HCT116 (cell line): ENCODE data around the gene UBTD2. TPM values are rescaled to one million over a fixed set of nuclear protein-coding genes. Genes with fewer than 3 reads are reported as not detected.

Experiments used
- ATAC-seq: fragments of 200-7000 bp; cut with Tn5 transposase; 2 replicates; pipeline ENCODE4 v1.9.1; 2020; ENCODE audit warnings: mild to moderate bottlenecking, moderate library complexity
- BruUV-seq: library from RNA; stranded (reverse); fragments of 400-500 nt; replicated peaks from 2 replicates; lab custom pipeline; 2021; lab: Mats Ljungman, UMichigan
- CTCF ChIA-PET: fragments of 300-600 bp; sonication (Branson Sonifier 250); formaldehyde crosslinking; loops from one replicate; lab custom pipeline; 2021; ENCODE audit warnings: antibody characterized with exemption; lab: Charles Lee
- POLR2A ChIA-PET: fragments of 300-600, 350-600 bp; sonication (Branson Sonifier 250); formaldehyde crosslinking; loops from one replicate; lab custom pipeline; 2021; ENCODE audit warnings: antibody characterized with exemption; lab: Charles Lee
- RAD21 ChIA-PET, 2 experiments: fragments of 300-600 bp; sonication (Branson Sonifier 250); formaldehyde crosslinking; loops; one replicate each; lab custom pipeline; 2023; ENCODE audit warnings: low total read pairs in 2 of 2; ENCODE audit not compliant: uncharacterized antibody in 2 of 2, unreplicated experiment in 2 of 2, low non-redundant PET in 1 of 2; lab: Charles Lee
- DNase-seq: peaks from one replicate; pipeline ENCODE4 v3.0.0-alpha.2; 2010; ENCODE audit warnings: low read depth, low spot score
- H2AFZ ChIP-seq: fragments of 200-600 bp; shearing (Covaris generic), sonication (generic); 2 replicates; pipeline ENCODE4 v1.6.1; 2017; ENCODE audit warnings: low read depth, mixed run types, mixed read lengths, antibody characterized with exemption, low read length; ENCODE audit not compliant: poor library complexity, severe bottlenecking
- H3K27ac ChIP-seq: 2 replicates; pipeline ENCODE4 v1.5.1; 2012; ENCODE audit warnings: low read depth, low read length
- H3K27me3 ChIP-seq: fragments of 200-600 bp; sonication (generic); 2 replicates; pipeline ENCODE4 v1.6.1; 2016; ENCODE audit warnings: mixed run types, low read length, mixed read lengths; ENCODE audit not compliant: insufficient read depth
- H3K36me3 ChIP-seq, 2 experiments: fragments of 200-500 bp in 1 of 2; fragments of 200-600 bp in 1 of 2; sonication (Bioruptor generic) in 1 of 2; sonication (generic) in 1 of 2; 2 replicates each; pipeline versions ENCODE4 v1.5.1 to v1.6.1; 2014 to 2016; ENCODE audit warnings: low read length in 2 of 2, inconsistent platforms in 1 of 2, mixed read lengths in 1 of 2, mixed run types in 1 of 2; ENCODE audit not compliant: insufficient read depth in 2 of 2, control insufficient read depth in 1 of 2
- H3K4me1 ChIP-seq, 2 experiments: fragments of 200-600 bp in 1 of 2; sonication (generic) in 1 of 2; 2 replicates each; pipeline versions ENCODE4 v1.5.1 to v1.6.1; 2012 to 2017; ENCODE audit warnings: low read length in 2 of 2, inconsistent platforms in 1 of 2, mild to moderate bottlenecking in 1 of 2, mixed read lengths in 1 of 2, mixed run types in 1 of 2, moderate library complexity in 1 of 2; ENCODE audit not compliant: insufficient read depth in 2 of 2, control insufficient read depth in 1 of 2
- H3K4me2 ChIP-seq: fragments of 200-600 bp; sonication (generic); 2 replicates; pipeline ENCODE4 v1.6.1; 2017; ENCODE audit warnings: mixed run types, low read length, mixed read lengths
- H3K4me3 ChIP-seq, 2 experiments: fragments of 200-600 bp in 1 of 2; sonication (generic) in 1 of 2; replicated peaks in 1 of 2; 2 replicates each; pipeline ENCODE4 v1.5.1; 2011 to 2016; ENCODE audit warnings: low read length in 2 of 2, control low read depth in 1 of 2, low read depth in 1 of 2, mild to moderate bottlenecking in 1 of 2, mixed read lengths in 1 of 2, mixed run types in 1 of 2
- H3K79me2 ChIP-seq: fragments of 200-600 bp; sonication (generic); 2 replicates; pipeline ENCODE4 v1.6.1; 2017; ENCODE audit warnings: mild to moderate bottlenecking, mixed run types, low read length, moderate library complexity, mixed read lengths; ENCODE audit not compliant: insufficient read depth
- H3K9ac ChIP-seq: fragments of 200-600 bp; sonication (generic); 2 replicates; pipeline ENCODE4 v1.6.1; 2016; ENCODE audit warnings: low read length, mixed read lengths
- H3K9me2 ChIP-seq: fragments of 200-600 bp; sonication (generic), shearing (Covaris generic); 2 replicates; pipeline ENCODE4 v1.6.1; 2017; ENCODE audit warnings: mixed run types, mild to moderate bottlenecking, moderate library complexity; ENCODE audit not compliant: insufficient read depth
- H3K9me3 ChIP-seq, 2 experiments: fragments of 200-500 bp in 1 of 2; fragments of 200-600 bp in 1 of 2; sonication (Bioruptor generic) in 1 of 2; sonication (generic) in 1 of 2; 2 replicates each; pipeline ENCODE4 v1.6.1; 2014 to 2017; ENCODE audit warnings: low read length in 2 of 2, mixed read lengths in 2 of 2, inconsistent platforms in 1 of 2, low read depth in 1 of 2, mild to moderate bottlenecking in 1 of 2, mixed run types in 1 of 2, moderate library complexity in 1 of 2; ENCODE audit not compliant: control insufficient read depth in 1 of 2, insufficient read depth in 1 of 2
- H4K20me1 ChIP-seq: fragments of 200-600 bp; sonication (generic), shearing (Covaris generic); 2 replicates; pipeline ENCODE4 v1.6.1; 2017; ENCODE audit warnings: mixed run types, mild to moderate bottlenecking, moderate library complexity; ENCODE audit not compliant: insufficient read depth
- ATF3 ChIP-seq: IDR thresholded peaks from 2 replicates; pipeline ENCODE4 v1.6.1; 2012
- CEBPB ChIP-seq: IDR thresholded peaks from 2 replicates; pipeline ENCODE4 v1.6.1; 2012; ENCODE audit warnings: low read depth
- EGR1 ChIP-seq: IDR thresholded peaks from 2 replicates; pipeline ENCODE4 v1.6.1; 2012; ENCODE audit warnings: low read depth
- ELF1 ChIP-seq: IDR thresholded peaks from 2 replicates; pipeline ENCODE4 v1.6.1; 2012; ENCODE audit warnings: low read depth, borderline replicate concordance
- EZH2 ChIP-seq: fragments of 200-600 bp; sonication (generic); IDR thresholded peaks from 2 replicates; pipeline ENCODE4 v1.6.1; 2017; ENCODE audit warnings: antibody characterized with exemption, mixed run types
- EZH2phosphoT487 ChIP-seq: fragments of 200-600 bp; IDR thresholded peaks from 2 replicates; pipeline ENCODE4 v1.6.1; 2018; ENCODE audit warnings: antibody characterized with exemption, borderline replicate concordance
- JUND ChIP-seq: IDR thresholded peaks from 2 replicates; pipeline ENCODE4 v1.6.1; 2012
- MAX ChIP-seq: IDR thresholded peaks from 2 replicates; pipeline ENCODE4 v1.6.1; 2012
- POLR2A ChIP-seq: IDR thresholded peaks from 2 replicates; pipeline ENCODE4 v1.7.0; 2011; ENCODE audit warnings: borderline replicate concordance; ENCODE audit not compliant: insufficient read depth, insufficient read length; ENCODE audit errors: extremely low read depth
- POLR2AphosphoS5 ChIP-seq: IDR thresholded peaks from 2 replicates; pipeline ENCODE4 v1.6.1; 2011; ENCODE audit warnings: mild to moderate bottlenecking, low read depth, low read length, moderate library complexity
- RAD21 ChIP-seq: IDR thresholded peaks from 2 replicates; pipeline ENCODE4 v1.6.1; 2012; ENCODE audit warnings: low read depth, mild to moderate bottlenecking
- REST ChIP-seq: IDR thresholded peaks from 2 replicates; pipeline ENCODE4 v1.6.1; 2012; ENCODE audit warnings: low read depth
- SIN3A ChIP-seq: IDR thresholded peaks from 2 replicates; pipeline ENCODE4 v1.6.1; 2012; ENCODE audit warnings: low read depth
- SP1 ChIP-seq: IDR thresholded peaks from 2 replicates; pipeline ENCODE4 v1.6.1; 2012; ENCODE audit warnings: low read depth
- TCF7L2 ChIP-seq: IDR thresholded peaks from 2 replicates; pipeline ENCODE4 v1.7.0; 2011; ENCODE audit warnings: borderline replicate concordance, inconsistent platforms; ENCODE audit not compliant: insufficient read depth, insufficient read length; ENCODE audit errors: extremely low read depth
- ZBTB33 ChIP-seq: IDR thresholded peaks from 2 replicates; pipeline ENCODE4 v1.6.1; 2011; ENCODE audit warnings: mild to moderate bottlenecking, low read length, moderate library complexity; ENCODE audit not compliant: insufficient replicate concordance; ENCODE audit errors: extremely low read depth
- ZFX ChIP-seq: fragments of 450-650 bp; IDR thresholded peaks from 2 replicates; pipeline ENCODE4 v1.6.1; 2017
- intact Hi-C: fragments of 100-400 bp; cut with micrococcal nuclease; formaldehyde crosslinking; loops from 2 replicates; pipeline ENCODE4 v1.10.0; 2022
- total RNA-seq: library from RNA; stranded (reverse); gene quantifications from one replicate; pipeline ENCODE4 v1.2.1, GENCODE V29; 2021; ENCODE audit not compliant: unreplicated experiment

Gene UBTD2
- total RNA-seq, 1 experiment from 2014 or later: 15.9 TPM

GRCh38 chr5:172276214-172276613, 7.3 kb downstream of the UBTD2 start (continued):
- TF ChIP-seq ZBTB33 (no peak), EZH2 (no peak), MAX (no peak), JUND (no peak), ELF1 (no peak), ZFX (no peak), TCF7L2 (no peak), POLR2A (no peak)
- TF ChIP-seq, all 23 proteins: peak for 0

GRCh38 chr5:172274951-172275753, 8.4 kb downstream of the UBTD2 start:
- DNase-seq: no peak
- intact Hi-C loops: no loop called here
- Histone ChIP-seq H4K20me1 (no peaks in the 10 kb centered on the region), H3K27me3 (no peaks in the 10 kb centered on the region), H3K9ac (no peak overlapping the region), H3K9me2 (no peaks in the 10 kb centered on the region), H3K4me3 (no peak overlapping the region), H3K36me3 (no peaks in the 10 kb centered on the region), H3K27ac (no peak overlapping the region), H3K4me1 (peaks cover 0 to 18% of the 10 kb centered on the region in 2 experiments; a peak in 1 of 4 replicates), H2AFZ (no peak overlapping the region), H3K4me2 (no peak overlapping the region), H3K9me3 (no peaks in the 10 kb centered on the region), H3K79me2 (peaks cover 60% of the 10 kb centered on the region)
- ATAC-seq: no peak
- ChIA-PET POLR2A (no interaction called here), RAD21 (no interaction called here), CTCF (interaction anchor here (1.5 kb wide), 1 partner anchor 8 kb away, joined by 5 read pairs; no protein-coding TSS in a partner anchor)
- no TSS peak for BruUV-seq
- TF ChIP-seq RAD21: no peak
- no peak for TF ChIP-seq JUND
- TF ChIP-seq POLR2AphosphoS5: no peak
- no peak for TF ChIP-seq ATF3
- no peak for TF ChIP-seq POLR2A
- no peak for TF ChIP-seq SP1
- no peak for TF ChIP-seq EGR1
- TF ChIP-seq SIN3A: no peak
- no peak for TF ChIP-seq EZH2phosphoT487
- TF ChIP-seq CEBPB: no peak
- TF ChIP-seq ZBTB33: no peak
- TF ChIP-seq REST: no peak
- no peak for TF ChIP-seq ELF1
